Tibial nerve (tissue), 4 donors: ENCODE measurements around the gene RPL28. TPM values are rescaled to one million over a fixed set of nuclear protein-coding genes. Genes with fewer than 3 reads are reported as not detected.

Experiments
- DNase-seq, 2 donors: peaks; one replicate each; pipeline ENCODE4 v3.0.0-alpha.2; 2019; ENCODE audit warnings: low spot score in 2 of 2
- H3K27ac ChIP-seq, 4 donors: fragments of 200-600 bp; sonication (generic) in 3 of 4; one replicate each; pipeline ENCODE4 v1.5.1; 2017 to 2019; ENCODE audit warnings: mild to moderate bottlenecking in 1 of 4
- H3K27me3 ChIP-seq, 2 donors: fragments of 200-600 bp; sonication (generic) in 1 of 2; one replicate each; pipeline versions ENCODE4 v1.5.1 to v1.6.0; 2017 to 2019
- H3K36me3 ChIP-seq, 3 donors: fragments of 200-600 bp; sonication (generic); one replicate each; pipeline ENCODE4 v1.5.1; 2018 to 2019
- H3K4me1 ChIP-seq, 4 donors: fragments of 200-600 bp; sonication (generic) in 3 of 4; one replicate each; pipeline ENCODE4 v1.5.1; 2017 to 2019
- H3K4me3 ChIP-seq, 4 donors: fragments of 200-600 bp; sonication (generic) in 3 of 4; one replicate each; pipeline ENCODE4 v1.5.1; 2017 to 2019; ENCODE audit warnings: mild to moderate bottlenecking in 1 of 4, moderate library complexity in 1 of 4
- H3K9me3 ChIP-seq, 4 donors: fragments of 200-600 bp; sonication (generic) in 3 of 4; one replicate each; pipeline ENCODE4 v1.5.1; 2017 to 2019
- EP300 ChIP-seq, 2 donors: sonication (generic); formaldehyde crosslinking; IDR thresholded peaks; one replicate each; pipeline ENCODE4 v1.6.1; 2017; ENCODE audit warnings: antibody characterized with exemption in 2 of 2, mild to moderate bottlenecking in 1 of 2
- POLR2A ChIP-seq, 2 donors: fragments of 450-650 bp; IDR thresholded peaks; one replicate each; pipeline ENCODE4 v1.6.1; 2017; ENCODE audit warnings: antibody characterized with exemption in 2 of 2, mild to moderate bottlenecking in 2 of 2, moderate library complexity in 2 of 2
- WGBS, 2 donors: methylation state at CpG; one replicate each; pipeline ENCODE4 v1.1.5; 2018; 5-methylcytosine and 5-hydroxymethylcytosine counted together
- total RNA-seq, 4 donors: library from RNA; depleted of rRNA; stranded (reverse); fragments of >200 nt; gene quantifications; one replicate each; pipeline ENCODE4 v1.1.0, GENCODE V29; 2016
- TF ChIP-seq, protein P1 (sequence below), 5 experiments: fragments of 200-600 bp in 3 of 5; fragments of 450-650 bp in 2 of 5; sonication (generic) in 3 of 5; IDR thresholded peaks; one replicate each; pipeline ENCODE4 v1.5.1; 2016 to 2019; ENCODE audit warnings: antibody characterized with exemption in 5 of 5, mild to moderate bottlenecking in 3 of 5, moderate library complexity in 2 of 5

RPL28 gene
- total RNA-seq, 4 donors from 2014 or later: 266 to 574 (median 354) TPM

DNA sequence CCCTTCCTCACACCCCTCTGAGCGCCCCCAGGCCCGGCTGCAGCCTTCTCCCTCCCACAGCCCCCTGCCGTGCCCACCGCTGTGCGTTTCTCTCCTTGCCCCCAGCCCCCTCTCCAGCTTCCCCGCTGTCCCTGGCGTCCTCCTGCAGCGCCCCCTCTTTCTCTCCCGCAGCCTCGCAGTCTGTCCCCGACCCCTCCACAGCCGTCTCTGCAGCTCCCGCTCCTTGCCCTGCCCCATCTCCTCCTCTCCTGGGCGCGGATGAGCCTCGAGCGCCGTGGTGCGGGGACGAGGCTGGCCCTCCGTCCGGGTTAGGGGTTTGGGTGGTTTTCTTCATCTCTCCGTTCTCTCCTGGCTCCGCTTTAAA, 45.0 kb upstream of the RPL28 start:
- Histone ChIP-seq H3K27ac (peak overlapping the region; percentile 91 to 99 (median 97)), H3K4me3 (peak overlapping the region; percentile 69 to 97 (median 76)), H3K4me1 (peaks cover 0 to 41% (median 25%) of the 10 kb centered on the region in 4 donors), H3K27me3 (no peaks in the 10 kb centered on the region), H3K36me3 (peaks cover 0 to 37% (median 0%) of the 10 kb centered on the region in 3 donors), H3K9me3 (no peaks in the 10 kb centered on the region)
- no peak for DNase-seq
- TF ChIP-seq, protein P1, sequence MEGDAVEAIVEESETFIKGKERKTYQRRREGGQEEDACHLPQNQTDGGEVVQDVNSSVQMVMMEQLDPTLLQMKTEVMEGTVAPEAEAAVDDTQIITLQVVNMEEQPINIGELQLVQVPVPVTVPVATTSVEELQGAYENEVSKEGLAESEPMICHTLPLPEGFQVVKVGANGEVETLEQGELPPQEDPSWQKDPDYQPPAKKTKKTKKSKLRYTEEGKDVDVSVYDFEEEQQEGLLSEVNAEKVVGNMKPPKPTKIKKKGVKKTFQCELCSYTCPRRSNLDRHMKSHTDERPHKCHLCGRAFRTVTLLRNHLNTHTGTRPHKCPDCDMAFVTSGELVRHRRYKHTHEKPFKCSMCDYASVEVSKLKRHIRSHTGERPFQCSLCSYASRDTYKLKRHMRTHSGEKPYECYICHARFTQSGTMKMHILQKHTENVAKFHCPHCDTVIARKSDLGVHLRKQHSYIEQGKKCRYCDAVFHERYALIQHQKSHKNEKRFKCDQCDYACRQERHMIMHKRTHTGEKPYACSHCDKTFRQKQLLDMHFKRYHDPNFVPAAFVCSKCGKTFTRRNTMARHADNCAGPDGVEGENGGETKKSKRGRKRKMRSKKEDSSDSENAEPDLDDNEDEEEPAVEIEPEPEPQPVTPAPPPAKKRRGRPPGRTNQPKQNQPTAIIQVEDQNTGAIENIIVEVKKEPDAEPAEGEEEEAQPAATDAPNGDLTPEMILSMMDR (IDR thresholded peaks at IDR 0.05): peak in 2 of 5 experiments; percentile 10 to 22
- no peak for TF ChIP-seq POLR2A (IDR thresholded peaks at IDR 0.05)
- TF ChIP-seq EP300 (IDR thresholded peaks at IDR 0.05): no peak
- WGBS, 2 donors: 1 to 3% methylated on average over 24 of the region's 24 CpGs

DNA sequence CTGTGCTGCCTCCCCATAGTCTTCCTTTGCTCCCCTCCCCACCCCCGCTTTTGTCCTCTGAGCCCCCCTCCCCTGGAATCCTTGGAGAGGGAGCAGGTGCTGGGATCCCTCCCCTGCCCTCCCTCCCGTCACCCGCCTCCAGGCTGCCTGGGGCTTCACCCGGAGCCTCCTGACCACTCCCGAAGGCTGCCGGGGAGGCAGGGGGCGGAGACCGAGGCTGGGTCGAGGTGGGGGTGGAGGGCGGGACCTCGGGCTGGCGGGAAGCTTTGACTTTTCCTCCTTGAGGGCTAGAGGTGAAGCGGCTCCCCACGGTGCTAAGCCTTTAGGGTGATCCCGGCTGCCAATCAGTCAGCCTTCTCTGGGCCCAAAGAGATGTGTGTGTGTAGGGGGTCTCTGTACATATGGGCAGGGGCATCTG, 44.6 kb upstream of the RPL28 start:
- Histone ChIP-seq H3K9me3 (no peaks in the 10 kb centered on the region), H3K27me3 (no peaks in the 10 kb centered on the region), H3K27ac (peak overlapping the region; percentile 91 to 99 (median 97)), H3K4me1 (peaks cover 0 to 45% (median 29%) of the 10 kb centered on the region in 4 donors), H3K36me3 (peaks cover 0 to 39% (median 0%) of the 10 kb centered on the region in 3 donors), H3K4me3 (peak overlapping the region; percentile 69 to 97 (median 76))
- peak; percentile 39 to 51 for DNase-seq
- 1 to 2% methylated on average over 9 to 11 of the region's 15 CpGs for WGBS, 2 donors
- TF ChIP-seq POLR2A (IDR thresholded peaks at IDR 0.05) (peak in 1 of 2 donors; percentile 16), EP300 (IDR thresholded peaks at IDR 0.05) (peak in 1 of 2 donors; percentile 47)
- TF ChIP-seq, protein P1 (IDR thresholded peaks at IDR 0.05): no peak

DNA sequence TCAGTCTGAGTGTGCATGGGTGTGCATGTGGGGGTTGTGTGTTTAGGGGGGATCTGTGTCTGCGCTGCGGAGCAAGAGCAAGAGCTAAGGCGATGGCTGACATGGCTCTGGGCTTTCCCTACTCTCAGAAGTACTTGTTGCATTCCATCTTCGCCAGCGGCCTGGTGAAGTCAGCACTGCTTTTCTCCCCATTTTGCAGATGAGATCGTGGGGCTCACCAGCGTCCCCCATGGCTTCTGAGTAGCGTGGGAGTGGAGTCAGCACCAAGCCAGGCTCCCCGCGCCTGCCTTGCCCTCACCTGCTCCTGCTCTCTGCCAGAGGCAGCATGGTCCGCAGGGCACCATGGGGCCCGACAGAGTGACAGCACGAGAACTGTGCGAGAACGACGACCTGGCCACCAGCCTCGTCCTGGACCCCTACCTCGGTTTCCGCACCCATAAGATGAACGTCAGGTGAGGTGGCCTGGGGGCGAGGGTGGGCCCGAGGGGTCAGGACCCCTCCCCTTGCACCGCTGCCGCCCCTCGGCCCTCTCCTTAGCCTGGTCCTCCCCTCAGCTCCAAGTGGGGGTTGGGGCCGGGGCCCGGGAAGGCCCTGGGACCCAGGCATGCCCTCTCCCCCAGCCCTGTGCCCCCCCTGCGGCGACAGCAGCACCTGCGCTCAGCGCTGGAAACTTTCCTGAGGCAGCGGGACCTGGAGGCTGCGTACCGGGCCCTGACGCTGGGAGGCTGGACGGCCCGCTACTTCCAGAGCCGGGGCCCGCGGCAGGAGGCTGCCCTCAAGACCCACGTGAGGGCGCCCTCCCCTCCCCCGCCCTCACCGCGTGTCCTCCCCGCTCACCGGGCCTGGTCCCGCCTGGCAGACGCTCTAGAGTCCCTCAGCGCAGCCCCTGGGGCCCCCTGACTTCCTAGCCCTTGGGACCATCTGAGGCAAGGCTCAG, 43.9 kb upstream of the RPL28 start:
- no peaks in the 10 kb centered on the region for H3K27me3 ChIP-seq
- H3K36me3 ChIP-seq: peaks cover 0 to 46% (median 0%) of the 10 kb centered on the region in 3 donors
- peaks cover 0 to 52% (median 31%) of the 10 kb centered on the region in 4 donors for H3K4me1 ChIP-seq
- no peak for DNase-seq
- peak overlapping the region in 2 of 4 donors; percentile 96 to 99 for H3K27ac ChIP-seq
- H3K4me3 ChIP-seq: peak overlapping the region in 2 of 4 donors; percentile 81 to 97
- H3K9me3 ChIP-seq: no peaks in the 10 kb centered on the region
- TF ChIP-seq, protein P1 (IDR thresholded peaks at IDR 0.05): no peak
- TF ChIP-seq EP300 (IDR thresholded peaks at IDR 0.05) (no peak), POLR2A (IDR thresholded peaks at IDR 0.05) (no peak)
- WGBS, 2 donors: 83% methylated on average over 34 to 42 of the region's 50 CpGs

DNA sequence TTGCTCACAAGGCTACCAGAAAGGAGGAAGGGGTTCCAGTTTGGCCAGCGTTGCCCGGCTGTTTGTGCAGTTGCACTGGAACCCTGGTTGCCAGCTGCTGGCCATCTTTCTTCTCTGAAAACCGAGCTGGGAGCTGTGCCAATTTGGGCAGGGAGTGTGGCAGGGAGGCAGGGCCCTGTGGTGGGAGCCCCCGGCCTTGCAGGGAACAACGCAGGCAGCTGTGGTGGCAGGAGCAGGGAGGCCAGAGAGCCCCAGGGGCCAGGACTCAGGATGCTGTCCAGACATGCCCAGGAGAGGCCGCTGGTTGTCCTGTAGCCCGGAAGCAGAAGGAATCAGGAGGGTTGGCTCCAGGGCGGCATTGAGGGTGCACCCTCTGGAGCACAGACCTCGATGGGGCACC, 41.3 kb upstream of the RPL28 start:
- H3K4me3 ChIP-seq: no peak overlapping the region
- TF ChIP-seq EP300 (IDR thresholded peaks at IDR 0.05) (no peak), POLR2A (IDR thresholded peaks at IDR 0.05) (no peak)
- TF ChIP-seq, protein P1 (IDR thresholded peaks at IDR 0.05): no peak
- H3K36me3 ChIP-seq: peaks cover 0 to 56% (median 0%) of the 10 kb centered on the region in 3 donors
- no peaks in the 10 kb centered on the region for H3K9me3 ChIP-seq
- no peak overlapping the region for H3K27ac ChIP-seq
- DNase-seq: no peak
- H3K4me1 ChIP-seq: peaks cover 0 to 55% (median 26%) of the 10 kb centered on the region in 4 donors
- 64 to 71% methylated on average over 9 of the region's 9 CpGs for WGBS, 2 donors
- no peaks in the 10 kb centered on the region for H3K27me3 ChIP-seq
